HG03432 (cell line): ENCODE data around the gene RO60.

Experiments
- ATAC-seq: cut with Tn5 transposase; IDR thresholded peaks from one replicate; pipeline ENCODE4 v1.9.1; 2021; ENCODE audit warnings: mild to moderate bottlenecking, moderate library complexity; ENCODE audit not compliant: unreplicated experiment

Gene RO60

GRCh38 chr1:193060406-193060805, 994 bp downstream of the RO60 start:
- ATAC-seq = no peak

- no peak for ATAC-seq
These were observed 1.5 kb downstream of the RO60 start for GRCh38 chr1:193060938-193061337.

DNA sequence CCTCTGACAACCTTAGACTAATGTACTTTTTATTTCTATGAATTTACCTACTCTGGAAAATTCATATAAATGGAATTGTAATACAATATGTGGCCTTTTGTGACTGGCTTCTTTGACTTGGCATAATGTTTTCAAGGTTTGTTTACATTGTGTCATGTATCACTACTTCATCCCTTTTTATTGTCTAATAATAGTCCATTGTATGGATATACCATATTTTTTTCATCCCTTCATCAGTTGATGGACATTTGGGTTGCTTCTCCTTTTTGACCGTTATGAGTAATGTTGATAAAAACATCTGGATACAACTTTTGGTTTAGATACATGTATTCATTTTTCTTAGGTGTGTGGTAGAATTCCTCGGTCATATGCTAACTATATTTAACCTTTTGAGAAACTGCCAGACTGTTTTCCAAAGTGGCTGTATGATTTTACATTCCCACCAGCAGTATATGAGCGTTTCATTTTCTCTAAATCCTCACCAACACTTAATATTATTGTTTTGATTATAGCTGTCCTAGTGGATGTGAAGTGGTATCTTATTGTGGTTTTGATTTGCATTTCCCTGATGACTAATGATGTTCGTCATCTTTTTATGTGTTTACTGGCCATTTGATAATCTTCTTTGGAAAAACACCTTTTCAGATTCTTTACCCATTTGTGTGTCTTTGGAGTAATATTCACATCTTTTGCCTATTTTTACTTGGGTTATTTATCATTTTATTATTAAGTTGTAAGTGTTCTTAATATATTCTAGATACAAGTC, 3.5 kb downstream of the RO60 start:
- no peak for ATAC-seq

DNA sequence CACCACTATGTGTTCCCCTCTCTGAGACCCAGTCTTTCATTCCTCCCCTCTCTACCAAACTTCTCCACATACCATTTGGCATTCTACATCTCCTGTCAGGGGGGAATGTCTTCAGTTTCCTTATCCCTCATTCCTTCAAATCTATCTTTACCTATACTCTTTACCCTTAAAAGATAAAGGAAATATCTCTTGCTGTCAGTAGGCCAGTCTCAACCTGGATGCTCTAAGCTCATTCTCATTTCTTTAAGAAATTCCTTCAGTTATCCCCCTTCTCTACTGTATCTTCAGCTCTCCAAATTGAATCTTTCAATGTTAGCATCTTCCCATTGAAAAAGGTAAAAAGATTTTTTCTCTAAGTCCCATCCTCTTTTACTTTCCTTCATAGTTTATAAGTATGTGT, 6.5 kb downstream of the RO60 start:
- no peak for ATAC-seq

GRCh38 chr1:193066606-193067005, 7.2 kb downstream of the RO60 start:
- no peak for ATAC-seq

DNA sequence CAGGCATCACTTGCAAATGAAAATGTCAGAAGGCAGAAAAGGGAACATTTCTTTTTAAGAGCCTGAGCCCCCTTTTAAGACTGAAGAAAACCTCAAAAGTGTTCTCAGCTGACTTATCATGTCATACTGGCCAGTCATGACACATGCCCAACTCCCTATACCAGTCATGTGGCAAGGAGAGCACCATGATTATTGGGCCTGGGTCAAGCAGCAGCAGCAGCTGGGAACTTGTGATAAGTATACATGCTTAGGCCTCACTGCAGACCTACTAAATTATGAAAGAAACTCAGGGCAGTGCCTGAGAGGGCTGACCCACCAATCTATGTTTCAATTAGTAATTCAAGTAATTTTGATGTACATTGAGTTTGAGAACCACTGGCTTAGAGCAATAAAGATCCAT, 8.6 kb downstream of the RO60 start:
- ATAC-seq = no peak

DNA sequence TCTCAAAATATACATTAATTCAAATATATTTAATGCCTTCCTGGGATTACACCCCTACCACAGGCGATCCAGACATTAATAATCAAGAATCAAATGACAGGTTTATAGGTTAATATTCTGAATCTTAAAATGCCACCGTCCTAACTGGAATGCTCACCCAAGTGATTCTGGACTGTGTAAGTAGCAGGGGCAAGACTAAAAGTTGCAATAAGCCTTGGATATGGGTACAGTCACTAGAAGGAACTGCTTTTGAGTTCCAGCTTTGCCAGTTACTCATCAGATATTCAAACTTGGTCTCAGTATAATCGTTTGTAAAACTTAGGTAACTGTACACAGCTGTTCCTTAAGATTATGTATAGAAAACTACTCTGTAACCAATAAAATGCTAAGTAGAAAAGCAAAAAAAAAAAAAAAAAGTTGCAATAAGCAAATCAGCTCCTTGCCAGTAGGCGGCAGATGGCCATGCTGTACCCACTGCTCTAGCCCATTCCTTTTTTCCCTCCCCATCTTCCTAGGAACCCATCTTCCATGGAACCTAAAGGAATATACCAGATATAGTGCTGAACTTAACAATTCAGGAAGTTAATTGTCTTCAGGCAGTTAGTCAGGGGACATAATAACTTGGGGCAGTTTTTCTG, 10.5 kb downstream of the RO60 start:
- peak; percentile 45 for ATAC-seq

DNA sequence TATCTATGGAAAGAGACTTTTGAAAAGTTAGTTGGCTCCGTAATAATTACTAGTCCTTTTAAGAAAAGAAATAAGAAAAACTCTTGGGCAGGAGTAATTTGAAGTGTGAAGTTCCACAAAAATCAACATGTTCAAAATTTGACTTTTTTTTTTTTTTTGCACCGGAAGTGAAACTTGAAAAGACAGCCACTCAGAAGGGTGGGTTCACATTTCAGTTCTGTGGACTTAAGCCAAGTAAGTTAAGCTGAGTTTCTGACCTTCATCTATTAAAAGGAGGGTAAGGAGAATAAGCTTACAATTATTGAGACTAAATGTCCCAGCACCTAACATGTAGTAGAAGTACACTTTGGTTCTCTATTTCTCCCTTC, 11.0 kb downstream of the RO60 start:
- peak; percentile 53 for ATAC-seq

GRCh38 chr1:193070942-193071341, 11.5 kb downstream of the RO60 start:
- ATAC-seq = peak; percentile 64

DNA sequence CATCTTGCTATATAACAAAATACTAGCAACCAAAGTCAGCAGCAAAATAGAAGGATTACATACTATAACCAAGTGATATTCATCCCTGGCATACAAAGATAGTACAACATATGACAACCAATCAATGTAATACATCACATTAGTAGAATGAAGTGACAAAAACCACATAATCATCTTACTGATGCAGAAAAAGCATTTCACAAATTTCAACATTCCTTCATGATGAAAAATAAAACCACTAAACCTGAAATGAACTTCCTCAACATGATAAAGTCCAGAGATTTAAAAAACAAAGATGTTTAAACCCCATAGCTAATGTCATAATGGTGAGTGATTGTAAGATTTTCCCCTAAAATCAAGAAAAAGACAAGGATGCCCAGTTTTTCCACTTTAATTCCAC, 18.6 kb downstream of the RO60 start:
- ATAC-seq = no peak

GRCh38 chr1:193079187-193079586, 19.8 kb downstream of the RO60 start:
- no peak for ATAC-seq

- ATAC-seq = peak; percentile 94
These were observed 24.1 kb downstream of the RO60 start for GRCh38 chr1:193083365-193084088.

- no peak for ATAC-seq
These were observed 25.9 kb downstream of the RO60 start for GRCh38 chr1:193085263-193085662.

GRCh38 chr1:193086342-193086741, 26.9 kb downstream of the RO60 start:
- ATAC-seq = no peak

GRCh38 chr1:193087893-193088292, 28.5 kb downstream of the RO60 start:
- no peak for ATAC-seq

GRCh38 chr1:193090865-193091264, 31.5 kb downstream of the RO60 start:
- ATAC-seq = no peak

GRCh38 chr1:193094112-193094511, 34.7 kb downstream of the RO60 start:
- no peak for ATAC-seq

DNA sequence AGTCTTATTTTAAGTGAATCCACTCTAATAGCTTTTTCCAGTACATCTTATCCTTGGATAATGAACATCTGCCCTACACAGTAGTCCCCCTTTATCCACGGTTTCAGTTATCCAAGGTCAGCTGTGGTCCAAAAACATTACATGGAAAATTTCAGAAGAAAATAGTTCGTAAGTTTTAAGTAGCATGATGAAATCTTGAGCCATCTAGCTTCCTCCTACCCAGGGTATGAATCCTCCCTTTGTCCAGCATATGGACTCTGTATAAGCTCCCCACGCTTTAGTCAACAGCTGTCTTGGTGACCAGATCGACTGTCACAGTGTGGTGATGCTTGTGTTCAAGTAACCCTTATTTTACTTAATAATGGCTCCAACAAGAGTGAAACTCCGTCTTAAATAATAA, 43.2 kb downstream of the RO60 start:
- ATAC-seq = no peak

DNA sequence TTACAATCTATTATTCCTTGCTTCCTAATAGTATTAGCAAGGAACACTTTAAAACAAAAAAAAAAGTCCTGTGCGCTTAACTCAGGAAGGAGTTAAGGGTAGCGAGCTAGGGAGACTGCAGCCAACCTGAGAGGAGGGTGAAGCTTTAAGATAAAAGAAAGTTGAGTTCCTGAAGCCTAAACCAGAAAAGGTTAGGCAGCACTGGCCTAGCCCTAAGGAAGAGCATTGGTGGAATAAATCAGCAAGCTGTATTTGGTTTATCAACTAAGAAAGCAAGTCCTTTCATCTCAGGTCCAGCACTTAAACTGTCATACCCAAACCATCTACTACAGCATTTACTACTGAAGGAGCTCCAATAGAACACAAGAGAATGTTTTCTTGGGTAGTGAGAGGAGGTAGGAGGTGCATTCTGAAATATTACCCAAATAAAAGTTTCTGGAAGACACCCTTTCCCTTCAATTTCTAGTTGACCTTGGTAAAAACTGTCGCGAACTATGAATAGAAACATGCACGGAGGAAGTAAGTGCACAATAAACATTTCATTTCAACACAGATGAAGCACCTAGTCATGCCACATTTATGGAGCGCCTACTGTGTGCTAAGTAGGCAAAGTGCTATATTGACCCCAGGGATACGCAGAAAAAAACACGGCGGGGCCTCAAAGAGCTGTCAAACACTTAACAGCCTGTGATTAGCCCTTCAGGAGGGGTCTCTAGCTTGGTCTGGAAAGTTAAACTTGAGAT, 44.5 kb downstream of the RO60 start:
- no peak for ATAC-seq

DNA sequence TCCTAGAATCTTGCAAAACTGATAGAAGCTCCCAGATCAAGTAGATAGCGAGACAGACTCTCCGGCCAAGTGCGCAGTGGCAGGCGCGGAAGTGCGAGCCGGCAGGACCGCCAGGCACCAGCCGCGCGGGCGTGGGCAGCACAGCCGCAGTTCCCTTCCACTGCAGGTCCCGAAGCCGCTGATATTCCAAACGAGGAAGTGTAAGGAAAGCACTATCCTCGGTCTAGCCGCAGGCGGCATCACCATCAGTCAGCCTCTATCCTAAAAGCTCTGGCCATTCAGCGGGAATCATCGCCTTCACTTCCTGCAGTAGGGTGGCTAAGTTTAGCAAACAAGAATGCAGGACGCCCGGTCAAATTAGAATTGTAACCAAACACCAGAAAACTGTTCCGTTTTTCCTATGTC, 45.1 kb downstream of the RO60 start:
- ATAC-seq = peak; percentile 33
